UCSD-AML1 (cell line): ENCODE data around the gene BPI.
"Not testable (repeated sequence)": the region's sequence is repeated elsewhere in the genome, so short reads cannot be mapped to it uniquely, and the experiment has no call there.

Experiments used
- DNase-seq: peaks from one replicate; lab custom pipeline; 2025; ENCODE audit not compliant: unreplicated experiment; lab: John Stamatoyannopoulos, UW

BPI gene

DNA sequence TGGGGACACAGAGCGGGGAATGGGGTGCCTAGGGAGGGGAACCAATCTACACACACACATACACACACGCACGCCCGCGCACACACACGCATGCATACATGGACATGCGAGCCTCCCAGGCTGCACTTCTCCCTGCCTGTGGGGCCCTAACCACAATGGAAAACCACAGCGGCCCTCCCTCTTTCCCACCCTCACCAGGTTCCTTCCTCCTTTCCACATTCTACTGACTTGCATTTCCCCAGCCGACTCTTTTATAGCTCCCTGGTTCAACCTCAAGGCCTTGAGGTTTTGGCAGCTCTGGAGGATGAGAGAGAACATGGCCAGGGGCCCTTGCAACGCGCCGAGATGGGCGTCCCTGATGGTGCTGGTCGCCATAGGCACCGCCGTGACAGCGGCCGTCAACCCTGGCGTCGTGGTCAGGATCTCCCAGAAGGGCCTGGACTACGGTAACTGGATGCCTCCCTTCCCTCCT is at the start of gene BPI:
TSS of gene BPI (plus strand) at position 249 of the 472 bp plus-strand sequence. CDS start at position 317, 68 bp downstream.
- peak; percentile 90 for DNase-seq

DNA sequence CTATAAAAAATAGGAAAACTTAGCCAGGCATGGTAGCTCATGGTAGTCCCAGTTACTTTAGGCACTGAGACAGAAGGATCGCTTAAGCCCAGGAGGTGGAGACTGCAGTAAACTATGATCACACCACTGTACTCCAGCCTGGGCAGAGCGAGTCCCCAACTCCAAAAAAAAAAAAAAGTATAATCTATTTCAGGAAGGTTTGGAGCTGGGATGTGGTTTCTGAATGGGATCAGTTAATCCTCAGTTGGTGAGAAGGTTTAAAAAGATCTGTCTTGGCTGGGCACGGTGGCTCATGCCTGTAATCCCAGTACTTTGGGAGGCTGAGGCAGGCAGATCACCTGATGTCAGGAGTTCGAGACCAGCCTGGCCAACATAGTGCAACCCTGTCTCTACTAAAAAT is 49.3 kb upstream of the BPI start:
- not testable (repeated sequence) for DNase-seq

DNA sequence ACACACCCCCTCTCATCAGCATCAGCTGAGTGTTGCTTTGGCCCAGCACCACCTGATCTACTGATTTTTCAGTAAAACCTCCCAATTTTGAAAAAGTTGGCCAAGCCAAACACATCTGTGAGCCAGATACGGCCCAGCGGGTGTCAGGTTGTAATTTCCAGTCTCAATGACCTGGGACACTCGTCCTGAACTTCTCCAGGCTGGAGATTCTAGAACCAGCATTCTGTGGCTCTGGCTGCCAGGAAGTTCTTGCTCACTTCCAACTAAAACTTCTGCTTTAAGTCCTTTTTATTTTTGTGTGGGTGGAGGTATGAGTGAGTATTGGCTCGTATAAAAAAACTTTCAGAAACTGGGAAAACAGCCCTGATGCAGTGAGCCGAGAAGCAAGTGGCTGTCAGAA is 48.6 kb upstream of the BPI start:
- DNase-seq, result no peak

DNA sequence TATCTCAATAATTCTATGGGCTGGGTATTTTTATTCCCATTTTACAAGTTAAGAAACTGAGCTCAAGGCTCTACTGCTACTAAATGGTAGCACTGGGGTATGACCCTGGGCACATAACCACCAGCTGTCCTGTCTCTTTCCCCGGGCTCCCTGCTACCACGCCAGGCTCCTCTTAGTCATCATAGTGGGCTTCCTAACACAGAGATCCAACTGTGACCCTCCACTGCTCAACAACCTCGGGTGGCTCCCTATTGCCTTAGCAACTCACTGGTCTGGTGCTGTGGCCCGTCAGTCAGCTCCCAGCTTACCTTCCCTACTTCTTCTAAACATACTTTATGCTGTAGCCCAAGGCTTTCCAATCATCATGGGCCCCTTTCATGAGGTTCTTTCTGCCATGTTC is 47.9 kb upstream of the BPI start:
- DNase-seq, result no peak

DNA sequence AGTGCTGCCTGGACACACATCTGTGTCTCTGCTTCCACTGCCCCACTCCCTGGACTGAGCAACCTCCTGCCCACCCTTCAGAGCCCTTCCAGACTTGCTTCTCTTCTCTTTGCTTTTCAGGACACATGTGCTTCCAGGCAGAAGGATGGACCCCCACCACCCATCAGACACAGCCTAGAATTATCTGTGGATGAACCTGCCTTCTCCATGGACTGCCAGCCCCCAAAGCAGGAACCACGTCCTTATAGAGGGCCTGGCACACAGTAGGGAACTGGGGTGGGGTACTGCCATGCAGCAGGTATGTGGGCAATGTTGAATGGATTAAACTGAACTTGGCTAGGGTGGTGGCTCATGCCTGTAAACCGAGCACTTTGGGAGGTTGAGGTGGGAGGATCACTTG is 47.0 kb upstream of the BPI start:
- DNase-seq, result no peak

DNA sequence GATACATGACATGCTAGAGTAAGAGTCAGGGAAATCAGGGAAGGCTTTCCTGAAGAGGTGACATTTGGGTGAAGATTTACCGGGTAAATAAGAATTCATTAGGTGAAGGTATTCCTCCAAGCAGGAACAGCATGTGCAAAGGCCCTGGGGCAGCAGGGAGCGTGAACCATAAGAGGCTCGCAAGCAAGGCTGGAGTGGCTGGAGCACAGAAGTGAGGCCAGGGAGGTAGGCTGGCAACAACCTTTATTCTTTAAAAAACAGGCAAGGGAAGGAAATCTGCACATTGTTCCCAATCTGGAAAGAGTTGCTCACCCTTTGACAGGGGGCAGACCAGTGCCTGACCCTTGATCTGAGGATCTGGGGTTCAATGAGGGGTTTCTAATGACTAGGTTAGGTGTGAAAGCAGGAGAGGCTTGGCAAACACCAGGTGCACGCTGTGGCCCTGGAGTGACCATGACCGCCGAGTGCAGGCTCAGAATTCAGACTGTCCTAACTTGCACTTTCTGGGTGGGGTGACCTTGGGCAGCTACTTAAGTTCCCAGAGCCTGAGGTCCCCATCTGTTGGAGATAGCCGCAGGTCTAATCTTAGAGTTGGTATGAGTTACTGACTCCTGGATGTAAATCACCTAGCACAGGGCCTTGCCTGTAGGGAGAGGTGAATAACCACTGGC is 45.3 kb upstream of the BPI start:
- no peak for DNase-seq

DNA sequence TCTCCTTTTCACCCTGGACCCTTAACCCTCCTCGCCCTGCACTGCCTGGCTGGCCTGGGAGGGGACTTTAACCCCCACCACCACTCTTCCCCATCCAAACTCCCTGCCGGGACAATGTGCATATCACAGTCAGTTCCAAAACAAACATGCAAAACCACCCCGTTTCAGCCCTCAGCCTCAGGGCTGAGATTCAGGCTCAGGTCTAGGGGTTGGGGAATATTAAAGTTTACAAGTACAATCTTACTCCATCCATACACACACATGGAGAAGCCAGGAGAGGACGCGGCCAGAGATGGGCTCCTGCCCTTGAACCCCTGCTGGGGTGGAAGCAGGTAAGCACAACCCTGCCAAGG is 44.0 kb upstream of the BPI start:
- DNase-seq, result no peak

DNA sequence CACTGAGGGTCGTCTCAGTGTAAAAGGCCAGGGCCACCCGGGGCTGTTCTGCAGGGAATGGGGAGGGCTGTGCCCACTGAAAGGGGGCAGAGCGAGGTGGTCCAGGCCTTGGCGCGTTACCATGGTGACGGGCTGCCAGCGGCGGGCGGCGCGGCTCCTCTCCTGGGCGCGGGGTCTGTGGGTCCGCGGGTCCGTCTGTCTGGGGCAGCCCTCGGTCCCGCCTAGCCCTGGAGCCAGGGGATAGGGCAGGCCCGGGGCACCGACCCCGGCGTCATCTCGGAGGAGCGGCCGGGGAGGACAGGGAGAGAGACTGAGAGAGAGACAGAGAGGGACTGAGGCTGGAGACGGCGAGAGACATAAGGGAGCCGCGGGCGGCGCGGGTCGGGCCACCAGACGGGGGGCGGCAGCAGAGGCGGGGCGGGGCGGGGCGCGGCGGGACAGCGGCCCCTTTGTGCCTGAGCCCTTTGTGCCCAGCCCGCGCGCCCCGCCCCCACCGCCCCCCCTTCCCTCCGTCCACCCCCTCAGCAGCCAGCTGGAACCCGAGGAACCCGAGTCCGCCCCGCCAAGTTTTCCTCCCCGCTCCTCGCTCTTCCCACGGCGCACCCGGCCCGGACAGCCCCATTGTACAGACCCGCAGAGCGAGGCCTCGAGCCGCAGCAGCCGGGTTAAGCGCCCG is 43.4 kb upstream of the BPI start, which contains the start of gene KIAA1755:
TSS of gene KIAA1755 (minus strand) at position 358 of the 676 bp plus-strand sequence. CDS start at position 123, 235 bp downstream.
- no peak for DNase-seq

DNA sequence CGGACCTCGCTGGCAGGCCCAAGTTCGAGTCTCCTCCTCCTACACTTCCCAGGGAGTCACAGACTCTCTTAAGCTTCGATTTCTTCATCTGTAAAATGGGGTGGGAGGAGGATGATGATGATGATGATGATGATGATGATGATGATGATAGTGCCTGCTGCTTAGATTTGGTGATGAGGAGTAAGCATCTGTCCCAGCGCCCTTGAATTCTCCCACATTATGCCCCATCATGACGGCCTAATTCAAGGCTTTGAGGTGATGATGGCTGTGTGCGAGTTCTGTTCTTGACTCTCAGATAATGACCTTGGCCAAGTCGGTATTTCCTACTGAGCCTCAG is 42.9 kb upstream of the BPI start:
- no peak for DNase-seq

DNA sequence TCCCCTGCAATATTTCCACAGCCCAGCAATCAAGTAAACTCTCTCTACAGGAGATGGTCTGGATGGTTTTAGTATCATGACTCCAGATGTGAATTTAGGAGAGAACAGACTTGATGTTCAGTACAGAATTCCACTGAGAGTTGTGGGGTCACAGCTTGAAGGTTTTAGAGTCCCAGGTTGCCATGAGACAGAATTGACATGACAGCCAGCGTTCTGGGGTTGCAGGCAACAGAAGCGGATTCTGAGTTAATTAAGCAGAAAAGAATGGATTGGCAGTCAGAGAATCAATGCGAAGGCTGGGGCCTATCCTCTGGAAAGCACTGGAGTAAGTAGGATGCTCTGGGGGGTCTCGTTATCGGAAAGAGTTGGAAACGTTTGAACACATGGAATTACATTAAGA is 41.0 kb upstream of the BPI start:
- DNase-seq, result no peak

DNA sequence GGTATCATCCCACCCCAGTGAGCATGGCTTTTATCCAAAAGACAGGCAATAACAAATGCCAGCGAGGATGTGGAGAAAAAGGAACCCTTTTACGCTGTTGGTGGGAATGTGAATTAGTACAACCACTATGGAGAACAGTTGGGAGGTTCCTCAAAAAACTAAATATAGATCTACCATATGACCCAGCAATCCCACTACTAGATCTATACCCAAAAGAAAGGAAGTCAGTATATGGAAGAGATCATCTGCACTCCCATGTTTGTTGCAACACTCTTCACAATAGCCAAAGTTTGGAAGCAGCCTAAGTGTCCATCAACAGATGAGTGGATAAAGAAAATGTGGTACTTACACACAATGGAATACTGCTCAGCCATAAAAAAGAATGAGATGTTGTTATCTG is 37.5 kb upstream of the BPI start:
- no peak for DNase-seq

DNA sequence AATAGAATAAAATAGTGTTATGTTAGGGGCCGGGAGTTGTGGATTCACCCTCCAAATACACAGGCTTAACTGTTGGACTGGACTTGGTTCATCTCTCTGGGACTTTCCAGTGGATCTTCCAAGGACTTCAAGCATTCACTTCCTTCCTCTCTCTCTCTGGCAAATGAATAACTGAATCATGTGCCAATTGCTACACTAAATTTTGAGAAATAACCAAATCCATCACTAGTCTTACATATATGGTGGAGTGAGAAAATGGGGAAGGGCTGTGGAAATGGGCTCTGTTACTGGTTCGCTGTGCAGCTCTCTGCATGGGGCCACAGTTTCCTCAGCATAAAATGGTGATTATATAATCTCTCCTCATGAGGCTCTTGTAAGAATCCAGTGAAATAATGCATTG is 36.7 kb upstream of the BPI start:
- no peak for DNase-seq

DNA sequence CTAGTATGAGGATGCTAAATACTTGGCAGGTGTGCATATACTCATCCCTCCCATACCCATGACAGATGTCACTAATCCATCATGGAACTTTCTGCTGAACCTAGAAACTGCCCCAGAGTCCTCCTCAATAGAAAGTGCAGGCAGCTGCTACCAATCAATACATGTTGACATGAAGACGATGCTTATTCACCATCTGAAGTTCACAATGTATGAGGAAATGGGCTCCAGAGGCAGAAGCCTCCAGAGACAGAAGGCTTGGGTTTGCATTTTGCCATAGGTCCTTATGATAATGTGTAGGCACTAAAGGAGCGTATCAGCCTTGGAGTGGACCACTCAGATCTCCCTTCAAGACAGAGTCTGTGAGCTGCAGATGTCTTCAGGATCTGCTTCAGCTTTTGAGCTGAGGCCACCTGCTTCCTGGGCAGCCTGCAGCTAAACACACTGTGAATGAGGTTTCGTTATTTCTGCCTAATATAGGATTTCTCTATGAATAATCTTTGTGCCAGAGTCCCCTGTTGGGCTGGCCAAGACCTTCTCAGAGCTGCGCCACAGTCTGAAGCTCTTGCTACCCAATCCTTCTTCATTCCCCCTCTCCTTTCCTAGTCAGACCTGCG is 35.9 kb upstream of the BPI start:
- DNase-seq, result no peak

DNA sequence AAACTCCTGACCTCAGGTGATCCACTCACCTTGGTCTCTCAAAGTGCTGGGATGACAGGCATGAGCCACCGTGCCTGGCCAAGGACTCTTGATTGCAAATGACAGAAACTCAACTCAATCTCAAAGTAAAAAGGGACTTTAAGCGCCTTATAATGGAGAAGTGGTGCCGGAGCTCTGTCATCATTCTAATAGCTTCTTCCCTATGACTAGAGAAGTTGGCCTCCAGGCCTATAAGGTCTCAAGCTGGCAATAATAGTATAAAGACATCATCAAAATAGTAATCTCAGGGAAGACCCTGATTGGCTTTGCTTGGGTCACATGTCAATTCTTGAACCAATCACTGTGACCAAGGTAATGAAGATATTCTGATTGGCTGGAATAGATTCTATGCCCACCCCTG is 34.9 kb upstream of the BPI start:
- no peak for DNase-seq

DNA sequence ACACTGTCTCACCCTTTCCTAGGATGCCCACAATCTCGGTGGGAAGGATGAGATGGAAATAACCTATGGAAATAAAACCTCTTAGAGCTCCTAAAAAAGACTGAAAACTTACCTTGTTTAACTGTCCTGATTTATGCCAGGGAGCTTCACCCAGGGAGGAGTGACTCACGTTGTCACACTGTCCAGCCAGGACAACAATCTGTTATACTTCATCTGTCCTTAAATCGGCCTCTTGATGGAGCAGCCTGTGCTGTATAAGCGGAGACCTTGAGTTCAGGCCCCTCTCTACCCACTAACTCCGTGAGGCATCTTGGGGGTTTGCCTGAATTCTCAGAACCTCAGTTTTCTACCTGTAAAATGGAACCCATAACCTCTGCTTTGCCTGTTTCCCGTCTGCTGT is 34.2 kb upstream of the BPI start:
- DNase-seq, result no peak

DNA sequence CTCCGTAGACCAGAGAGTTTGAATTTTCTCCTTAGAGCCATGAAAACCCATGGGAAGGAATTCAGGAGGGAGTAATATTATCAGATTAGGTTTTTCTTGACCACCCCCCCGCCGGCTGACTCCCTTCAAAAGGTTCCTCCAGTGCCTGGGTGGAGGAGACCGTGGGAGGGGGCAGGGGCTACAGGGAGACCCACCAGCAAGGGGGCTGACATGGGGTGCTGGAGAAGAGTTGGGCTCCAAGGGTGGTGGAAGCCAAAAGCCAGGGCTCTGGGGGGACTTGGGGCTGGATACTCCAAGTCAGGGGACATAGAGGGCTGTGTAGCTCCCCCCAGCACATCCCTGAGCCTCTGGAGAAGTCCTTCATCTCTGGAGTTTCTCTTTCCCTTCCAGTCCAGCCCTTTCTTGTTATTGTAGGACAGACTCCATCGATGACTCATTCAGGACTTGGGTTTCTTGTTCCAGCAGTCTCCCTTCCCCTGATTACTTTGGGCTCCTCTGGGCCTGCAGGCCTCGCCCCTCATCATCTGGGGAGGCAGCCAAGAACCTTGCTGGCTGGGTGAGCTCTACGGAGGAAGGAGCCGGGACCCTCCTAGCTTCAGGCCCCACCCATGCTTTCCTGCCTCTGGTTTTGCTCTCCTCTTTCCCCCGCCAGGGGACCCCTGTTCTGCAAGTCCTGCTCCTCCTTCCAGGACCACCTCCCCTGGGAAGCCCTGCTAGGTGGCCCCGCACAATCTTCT is 32.9 kb upstream of the BPI start:
- no peak for DNase-seq

DNA sequence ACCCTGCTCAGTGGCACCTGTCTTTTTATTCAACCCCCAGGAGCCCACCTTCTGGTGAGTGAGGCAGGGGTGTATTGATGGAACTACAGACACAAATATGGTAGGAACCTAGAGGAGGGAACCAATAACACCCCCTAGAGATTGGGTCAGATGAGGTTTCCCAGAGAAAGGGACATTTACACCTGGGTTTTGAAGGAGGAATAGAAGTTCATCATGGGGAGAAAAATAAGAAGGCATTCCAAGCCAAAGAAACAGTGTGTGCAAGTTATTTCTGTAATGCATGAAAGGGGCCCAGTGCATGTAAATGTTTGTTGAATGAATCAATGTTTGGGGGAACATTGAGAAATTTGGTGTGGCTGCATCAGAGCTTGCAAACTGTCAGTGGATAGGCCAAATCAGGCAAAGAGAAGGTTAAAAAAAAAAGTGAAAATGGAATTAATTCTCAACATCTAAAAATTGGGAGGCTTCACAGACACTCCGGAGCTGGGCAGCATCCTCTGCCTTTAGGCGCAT is 32.3 kb upstream of the BPI start:
- no peak for DNase-seq

DNA sequence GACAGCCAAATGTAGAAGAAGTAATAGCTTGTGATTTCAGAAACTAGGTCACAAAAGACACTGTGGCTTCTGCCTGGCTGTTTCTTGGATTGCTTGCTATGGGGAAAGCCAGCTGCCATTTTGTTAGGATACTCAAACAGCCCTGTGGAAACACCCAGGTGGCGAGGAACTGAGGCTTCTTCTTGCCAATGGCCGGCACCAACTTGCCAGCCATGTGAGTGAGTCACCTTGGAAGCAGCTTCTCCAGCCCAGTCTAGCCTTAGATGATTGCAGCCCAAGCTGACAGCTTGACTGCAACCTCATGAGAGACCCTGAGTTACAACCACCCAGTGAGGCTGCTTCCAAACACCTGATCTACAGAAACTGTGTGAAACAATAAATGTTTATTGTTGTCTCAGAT is 31.6 kb upstream of the BPI start:
- DNase-seq, result no peak

DNA sequence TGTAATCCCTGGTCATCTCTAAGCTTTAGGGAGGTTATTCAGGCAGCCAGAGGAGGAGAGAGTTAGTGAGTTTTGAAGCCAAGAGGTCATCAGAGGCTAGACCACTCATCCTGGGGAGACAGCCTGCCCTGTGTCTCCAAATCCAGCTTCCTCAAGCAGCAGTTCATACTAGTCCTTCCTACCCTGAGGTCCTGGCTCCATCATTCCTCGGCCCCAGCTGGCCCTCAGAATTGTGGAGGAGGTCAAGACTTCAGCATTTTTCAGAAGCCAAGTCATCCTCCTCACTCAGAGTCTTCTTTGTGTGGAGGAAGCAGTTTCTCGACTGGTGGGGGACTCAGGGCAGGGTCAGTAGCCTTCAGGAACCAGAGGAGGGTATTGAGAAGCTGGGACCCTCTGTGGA is 31.0 kb upstream of the BPI start:
- DNase-seq, result no peak

DNA sequence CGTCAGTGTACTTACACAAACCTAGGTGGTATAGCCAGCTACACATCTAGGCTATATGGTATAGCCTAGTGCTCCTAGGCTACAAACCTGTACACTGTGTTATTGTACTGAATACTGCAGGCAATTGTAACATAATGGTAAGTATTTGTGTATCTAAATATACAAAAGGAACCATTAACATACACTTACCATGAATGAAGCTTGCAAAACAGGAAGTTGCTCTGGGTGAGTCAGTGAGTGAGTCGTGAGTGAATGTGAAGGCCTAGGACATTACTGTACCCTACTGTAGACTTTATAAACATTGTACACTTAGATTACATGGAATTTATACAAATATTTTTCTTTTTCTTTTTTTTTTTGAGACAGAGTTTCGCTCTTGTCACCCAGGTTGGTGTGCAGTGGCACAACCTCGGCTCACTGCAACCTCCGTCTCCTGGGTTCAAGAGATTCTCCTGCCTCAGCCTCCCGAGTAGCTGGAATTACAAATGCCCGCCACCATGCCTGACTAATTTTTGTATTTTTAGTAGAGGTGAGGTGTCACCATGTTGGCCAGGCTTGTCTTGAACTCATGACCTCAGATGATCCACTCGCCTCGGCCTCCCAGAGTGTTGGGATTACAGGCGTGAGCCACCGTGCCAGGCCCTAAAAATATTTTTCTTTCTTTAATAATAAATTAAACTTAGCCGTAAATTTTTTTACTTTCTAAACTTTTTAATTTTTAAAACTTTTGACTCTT is 28.0 kb upstream of the BPI start:
- DNase-seq, result no peak

DNA sequence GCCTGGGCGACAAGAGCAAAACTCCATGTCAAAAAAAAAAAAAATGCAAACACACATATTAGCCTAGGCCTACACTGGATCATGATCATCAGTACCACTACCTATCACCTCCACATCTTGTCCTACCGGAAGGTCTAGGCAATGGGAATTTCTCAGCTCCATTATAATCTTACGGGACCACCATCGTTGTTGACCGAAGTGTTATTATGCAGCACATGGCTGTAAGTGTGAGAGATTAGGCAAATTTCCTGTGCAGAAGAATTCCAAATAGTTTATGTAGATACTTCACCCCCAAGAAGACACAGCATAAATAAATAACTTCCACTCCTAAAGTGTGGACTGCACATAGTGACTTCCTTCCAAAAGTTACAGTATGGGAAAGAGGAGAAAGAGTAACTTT is 26.7 kb upstream of the BPI start:
- no peak for DNase-seq
